Nephron progenitor cell (in vitro differentiated cells): ENCODE data around the gene VLDLR.

Experiments used
- DNase-seq: peaks from one replicate; pipeline ENCODE4 v3.0.0; 2021
- H3K27ac Mint-ChIP-seq: 2 replicates; pipeline ENCODE4 v1.8.0; 2021; ENCODE audit warnings: mild to moderate bottlenecking, moderate library complexity, mixed read lengths
- H3K27me3 Mint-ChIP-seq: 2 replicates; pipeline ENCODE4 v1.8.0; 2021; ENCODE audit warnings: mild to moderate bottlenecking, low read depth, mixed read lengths; ENCODE audit not compliant: poor library complexity
- H3K36me3 Mint-ChIP-seq: 2 replicates; pipeline ENCODE4 v1.8.0; 2021; ENCODE audit warnings: low read depth, mixed read lengths
- H3K4me1 Mint-ChIP-seq: 2 replicates; pipeline ENCODE4 v1.8.0; 2021; ENCODE audit warnings: mixed read lengths
- H3K4me3 Mint-ChIP-seq: 2 replicates; pipeline ENCODE4 v1.8.0; 2021; ENCODE audit warnings: mild to moderate bottlenecking, moderate library complexity, mixed read lengths
- H3K9me3 Mint-ChIP-seq: 2 replicates; pipeline ENCODE4 v1.8.0; 2021; ENCODE audit warnings: mild to moderate bottlenecking, moderate library complexity, mixed read lengths
- TF ChIP-seq, protein P1 (sequence below): fragments of 200-600 bp; sonication (generic); IDR thresholded peaks from 2 replicates; pipeline ENCODE4 v1.5.0; 2021; ENCODE audit warnings: antibody characterized with exemption

The VLDLR gene

DNA sequence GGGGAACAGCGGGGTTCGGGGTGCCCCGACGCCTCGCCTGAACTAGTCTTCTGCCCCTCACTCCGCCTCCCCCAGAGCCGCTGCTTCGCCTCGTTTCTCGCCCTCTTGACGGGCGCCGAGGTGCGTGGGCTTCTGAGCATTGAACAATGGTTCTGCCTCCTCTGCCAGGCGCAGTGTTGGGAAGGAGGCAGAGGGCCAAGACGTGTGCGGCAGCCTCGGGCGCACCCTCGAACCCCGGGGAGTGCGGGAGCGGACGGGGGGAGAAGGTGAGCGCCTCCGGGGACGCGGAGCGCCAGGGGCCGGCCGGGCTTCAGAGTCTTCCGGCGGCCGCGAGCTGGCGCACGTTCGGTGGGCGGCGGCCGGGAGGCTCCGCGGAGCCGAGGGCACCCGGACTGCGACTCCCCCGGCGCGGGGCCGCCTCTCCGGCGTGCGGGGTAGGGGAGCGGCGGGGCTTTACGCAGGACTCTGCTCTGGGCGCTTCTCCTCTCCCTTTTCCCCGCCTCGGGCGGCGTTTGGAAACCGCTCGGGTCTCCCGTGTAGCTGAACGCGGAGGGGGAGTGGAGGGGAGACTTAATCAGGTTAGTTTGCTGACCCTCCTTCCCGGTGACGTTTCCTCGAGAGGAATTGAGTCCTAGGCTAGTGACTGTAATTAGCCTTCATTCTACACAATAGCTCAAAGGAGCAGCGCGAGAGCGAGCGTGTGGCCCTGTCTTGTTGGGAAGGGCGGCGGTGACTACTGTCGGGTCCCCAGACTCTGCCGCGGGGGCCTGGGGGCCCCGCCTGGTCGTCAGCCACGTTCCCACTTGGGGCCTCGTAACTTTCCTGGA is 1.1 kb downstream of the VLDLR start:
- Mint-ChIP-seq H3K36me3 (peaks cover 11% of the 10 kb centered on the region), H3K4me1 (peaks cover 18% of the 10 kb centered on the region), H3K4me3 (peak overlapping the region; percentile 92), H3K27me3 (peaks cover 53% of the 10 kb centered on the region), H3K9me3 (peaks cover 6% of the 10 kb centered on the region), H3K27ac (no peak overlapping the region)
- DNase-seq, result peak; percentile 61
- TF ChIP-seq, protein P1, sequence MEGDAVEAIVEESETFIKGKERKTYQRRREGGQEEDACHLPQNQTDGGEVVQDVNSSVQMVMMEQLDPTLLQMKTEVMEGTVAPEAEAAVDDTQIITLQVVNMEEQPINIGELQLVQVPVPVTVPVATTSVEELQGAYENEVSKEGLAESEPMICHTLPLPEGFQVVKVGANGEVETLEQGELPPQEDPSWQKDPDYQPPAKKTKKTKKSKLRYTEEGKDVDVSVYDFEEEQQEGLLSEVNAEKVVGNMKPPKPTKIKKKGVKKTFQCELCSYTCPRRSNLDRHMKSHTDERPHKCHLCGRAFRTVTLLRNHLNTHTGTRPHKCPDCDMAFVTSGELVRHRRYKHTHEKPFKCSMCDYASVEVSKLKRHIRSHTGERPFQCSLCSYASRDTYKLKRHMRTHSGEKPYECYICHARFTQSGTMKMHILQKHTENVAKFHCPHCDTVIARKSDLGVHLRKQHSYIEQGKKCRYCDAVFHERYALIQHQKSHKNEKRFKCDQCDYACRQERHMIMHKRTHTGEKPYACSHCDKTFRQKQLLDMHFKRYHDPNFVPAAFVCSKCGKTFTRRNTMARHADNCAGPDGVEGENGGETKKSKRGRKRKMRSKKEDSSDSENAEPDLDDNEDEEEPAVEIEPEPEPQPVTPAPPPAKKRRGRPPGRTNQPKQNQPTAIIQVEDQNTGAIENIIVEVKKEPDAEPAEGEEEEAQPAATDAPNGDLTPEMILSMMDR, result no peak

DNA sequence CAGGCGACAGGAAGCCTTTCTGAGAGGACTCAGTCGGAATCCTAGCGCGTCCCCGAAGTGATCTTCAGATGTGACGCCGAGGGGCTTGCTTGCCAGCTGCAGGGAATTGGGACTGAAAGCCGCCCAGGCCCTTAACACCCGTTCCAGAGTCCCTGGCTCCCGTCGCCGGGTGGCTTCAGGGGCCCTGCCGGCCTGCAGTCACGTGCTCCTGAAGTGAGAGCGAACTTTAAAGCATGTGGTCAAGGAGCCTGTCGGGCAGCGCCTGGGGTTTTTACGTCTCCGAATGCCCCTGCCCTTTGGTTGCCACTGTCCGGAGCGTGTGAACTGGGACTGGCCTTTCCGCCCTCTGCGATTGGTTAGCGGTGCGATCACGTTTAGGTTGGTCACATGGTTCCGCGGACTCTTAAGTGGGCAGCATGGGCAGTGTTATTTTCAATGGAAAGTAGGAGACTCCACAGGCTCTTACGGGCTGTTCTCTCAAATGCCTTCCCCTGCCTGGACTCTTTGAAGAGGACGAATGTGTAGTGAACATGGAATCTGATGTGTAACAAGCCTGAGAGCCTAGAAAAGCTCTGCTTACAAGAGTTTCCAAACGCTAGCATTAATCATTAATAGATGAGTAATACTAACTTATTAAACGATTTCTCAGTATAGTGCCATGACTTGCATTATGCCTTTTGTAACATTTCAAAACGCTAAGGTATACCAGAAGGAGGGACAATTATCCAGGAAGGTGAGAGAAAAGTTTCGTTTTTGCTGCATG is 1.9 kb downstream of the VLDLR start:
- TF ChIP-seq, protein P1, result no peak
- H3K27me3 Mint-ChIP-seq, result peaks cover 49% of the 10 kb centered on the region
- H3K4me3 Mint-ChIP-seq, result peak overlapping the region; percentile 91
- no peak overlapping the region for H3K27ac Mint-ChIP-seq
- peaks cover 2% of the 10 kb centered on the region for H3K9me3 Mint-ChIP-seq
- peaks cover 18% of the 10 kb centered on the region for H3K4me1 Mint-ChIP-seq
- DNase-seq, result peak; percentile 46
- H3K36me3 Mint-ChIP-seq, result peaks cover 11% of the 10 kb centered on the region

DNA sequence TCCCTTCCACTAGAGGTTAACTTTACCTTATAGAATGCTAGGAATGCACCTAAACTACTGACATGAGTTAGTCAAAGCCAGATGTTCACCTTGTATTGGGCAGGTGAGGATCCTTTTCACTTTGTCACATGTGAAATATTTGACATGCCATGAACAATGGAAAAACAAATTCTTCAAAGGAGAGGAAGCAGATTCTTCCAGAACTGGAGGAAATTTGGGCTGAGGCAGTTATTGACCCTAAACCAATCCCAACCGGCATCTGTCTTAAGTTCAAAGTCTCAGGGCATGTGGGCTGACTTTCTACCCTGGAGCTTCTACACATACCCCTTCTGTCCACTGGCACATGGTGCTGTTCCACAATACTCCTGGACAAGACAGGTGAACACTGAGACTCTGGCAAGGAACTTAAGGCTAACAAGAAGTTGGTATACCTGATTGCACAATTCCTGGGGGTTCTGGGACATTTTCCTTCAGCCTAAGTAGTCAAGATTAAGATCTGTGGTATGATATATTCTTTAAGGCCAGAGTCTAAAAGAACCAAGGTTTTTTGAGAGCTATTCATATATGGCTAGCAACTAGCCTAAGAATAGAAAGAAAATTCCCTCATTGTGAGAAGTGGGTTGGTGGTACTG is 2.6 kb downstream of the VLDLR start:
- Mint-ChIP-seq H3K9me3 (no peaks in the 10 kb centered on the region), H3K27ac (no peak overlapping the region), H3K27me3 (peaks cover 42% of the 10 kb centered on the region), H3K4me1 (peaks cover 18% of the 10 kb centered on the region), H3K4me3 (peak overlapping the region; percentile 91), H3K36me3 (peaks cover 11% of the 10 kb centered on the region)
- TF ChIP-seq, protein P1, result no peak
- DNase-seq, result no peak

DNA sequence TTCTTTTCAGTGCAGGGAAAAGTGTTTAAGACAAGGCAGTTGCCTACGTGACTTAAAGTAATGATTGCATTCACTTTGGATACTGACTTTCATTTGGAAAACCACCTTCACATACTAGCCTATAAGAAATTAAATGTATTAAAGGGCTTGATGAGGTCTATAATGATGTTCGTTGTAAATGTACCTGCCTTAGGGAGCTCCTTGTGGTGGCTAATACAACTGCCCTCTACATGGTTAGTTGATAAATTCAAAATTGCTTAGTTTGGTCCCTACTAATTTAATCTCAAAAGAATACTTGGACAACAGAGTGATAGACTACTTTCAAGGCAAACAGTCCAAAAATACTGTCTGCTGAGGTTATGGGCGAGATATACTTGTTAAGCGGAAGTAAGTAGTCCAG is 3.8 kb downstream of the VLDLR start:
- peaks cover 11% of the 10 kb centered on the region for H3K36me3 Mint-ChIP-seq
- H3K4me1 Mint-ChIP-seq, result peaks cover 18% of the 10 kb centered on the region
- no peak overlapping the region for H3K4me3 Mint-ChIP-seq
- TF ChIP-seq, protein P1, result no peak
- no peak overlapping the region for H3K27ac Mint-ChIP-seq
- no peak for DNase-seq
- H3K9me3 Mint-ChIP-seq, result no peaks in the 10 kb centered on the region
- peaks cover 29% of the 10 kb centered on the region for H3K27me3 Mint-ChIP-seq

DNA sequence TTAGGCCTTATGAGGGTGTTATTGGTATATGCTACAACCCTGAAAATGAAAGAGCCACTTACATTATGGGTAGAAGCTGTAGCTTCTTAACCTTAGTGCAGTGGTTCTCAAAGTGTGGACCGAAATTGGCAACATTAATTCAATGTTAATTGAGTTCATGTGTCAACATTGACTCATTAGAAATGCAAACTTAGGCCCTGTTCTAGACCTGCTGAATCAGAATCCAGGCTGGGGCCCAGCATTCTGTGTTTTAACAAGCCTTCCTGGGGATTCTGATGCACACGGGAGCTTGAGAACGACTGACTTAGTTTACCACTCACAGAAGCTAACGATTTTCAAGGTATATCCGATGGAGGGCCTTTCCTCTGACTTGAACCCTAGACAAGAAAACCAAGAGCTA is 7.3 kb downstream of the VLDLR start:
- TF ChIP-seq, protein P1, result no peak
- no peak for DNase-seq
- no peak overlapping the region for H3K27ac Mint-ChIP-seq

More for the DNA sequence above, 7.3 kb downstream of the VLDLR start:
- H3K27me3 Mint-ChIP-seq, result peaks cover 16% of the 10 kb centered on the region
- no peak overlapping the region for H3K4me3 Mint-ChIP-seq
- peaks cover 17% of the 10 kb centered on the region for H3K4me1 Mint-ChIP-seq
- H3K36me3 Mint-ChIP-seq, result peaks cover 10% of the 10 kb centered on the region
- no peaks in the 10 kb centered on the region for H3K9me3 Mint-ChIP-seq
